HG02938 (cell line): Measurements from ENCODE around the gene DENND2A.
"Not testable (repeated sequence)": the region's sequence is repeated elsewhere in the genome, so short reads cannot be mapped to it uniquely, and the experiment has no call there.

Experiments used
- ATAC-seq: cut with Tn5 transposase; IDR thresholded peaks from one replicate; pipeline ENCODE4 v1.9.1; 2021; ENCODE audit warnings: mild to moderate bottlenecking, moderate library complexity; ENCODE audit not compliant: unreplicated experiment

DENND2A gene

DNA sequence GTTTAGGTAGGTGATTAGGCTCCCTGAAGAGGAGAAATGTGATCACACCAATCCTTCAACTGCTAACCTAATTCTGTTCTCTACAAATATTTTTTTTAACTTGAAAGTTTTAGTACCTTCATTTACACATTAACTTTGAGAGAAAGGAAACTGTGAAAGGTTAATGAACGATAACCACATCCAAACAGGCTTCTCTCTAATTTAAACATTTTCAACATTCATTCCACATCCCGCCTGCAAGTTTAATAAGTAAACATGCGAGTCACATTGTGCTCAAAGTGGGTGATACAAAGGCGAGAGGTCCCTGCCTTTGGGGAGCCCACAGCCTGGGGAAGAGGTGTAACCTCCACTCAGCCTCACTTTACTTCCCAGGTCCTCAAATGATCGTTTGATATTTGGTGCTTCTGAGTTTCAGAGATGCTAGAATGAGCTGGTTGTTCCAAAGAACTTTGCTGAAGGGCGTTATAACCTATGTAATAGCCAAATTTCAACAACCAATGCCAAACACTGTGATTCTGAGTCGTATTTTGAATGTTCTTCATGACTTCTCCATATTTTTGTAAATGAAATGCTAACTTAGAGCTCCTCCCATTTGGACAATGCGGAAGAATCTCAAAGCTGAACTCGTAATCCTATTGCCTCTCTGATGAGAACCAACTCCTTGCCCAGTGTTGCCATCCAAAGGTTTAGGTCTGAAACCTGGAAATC, 47.5 kb downstream of the DENND2A start:
- no peak for ATAC-seq

DNA sequence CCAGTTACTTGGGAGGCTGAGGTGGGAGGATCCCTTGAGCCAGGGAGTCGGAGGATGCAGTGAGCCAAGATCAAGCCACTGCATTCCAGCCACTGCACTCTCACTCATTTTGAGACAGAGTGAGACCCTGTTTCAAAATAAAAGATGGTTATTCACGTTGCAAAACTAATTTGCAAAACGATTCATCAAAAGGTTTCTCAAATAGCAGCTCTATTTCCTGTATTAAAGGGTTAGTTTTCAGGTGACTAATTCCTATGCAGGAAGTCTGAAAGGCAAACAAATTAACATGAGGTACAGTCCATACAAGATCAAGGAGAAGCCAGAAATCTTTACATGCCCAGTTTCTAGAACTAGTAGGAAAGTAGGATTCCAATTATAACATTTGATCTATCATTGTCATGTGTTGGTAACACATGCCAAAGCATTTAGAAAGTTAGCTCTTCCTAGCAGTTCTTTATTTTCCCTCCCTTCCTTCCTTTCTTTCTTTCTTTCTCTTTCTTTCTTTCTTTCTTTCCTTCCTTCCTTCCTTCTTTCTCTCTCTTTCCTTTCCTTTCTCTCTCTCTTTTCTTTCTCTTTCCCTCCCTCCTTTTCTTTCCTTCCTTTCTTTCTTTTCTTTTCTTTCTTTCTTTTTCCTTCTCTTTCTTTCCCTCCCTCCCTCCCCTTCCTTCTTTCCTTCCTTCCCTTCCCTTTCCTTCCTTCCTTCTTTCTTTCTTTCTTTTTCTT, 49.3 kb downstream of the DENND2A start:
- ATAC-seq, result no peak

DNA sequence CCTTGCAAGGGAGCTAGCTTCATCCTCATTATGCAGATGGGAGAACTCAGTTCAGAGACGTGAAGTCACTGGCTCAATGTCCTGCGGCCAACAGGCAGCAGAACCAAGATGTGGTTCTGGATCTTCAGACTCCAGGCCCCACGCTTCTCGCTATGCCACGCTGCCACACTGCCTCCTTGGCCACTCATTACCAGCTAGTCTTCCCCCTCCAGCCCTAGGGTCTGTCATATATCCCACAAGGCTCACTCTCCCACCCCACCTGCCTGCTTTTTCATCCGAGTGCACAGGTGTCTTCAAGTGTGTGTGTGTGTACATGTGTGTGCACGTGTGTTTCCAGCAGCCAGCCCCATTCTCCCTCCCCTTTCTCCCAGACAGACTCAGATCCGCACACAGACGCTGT, 53.4 kb downstream of the DENND2A start:
- no peak for ATAC-seq

DNA sequence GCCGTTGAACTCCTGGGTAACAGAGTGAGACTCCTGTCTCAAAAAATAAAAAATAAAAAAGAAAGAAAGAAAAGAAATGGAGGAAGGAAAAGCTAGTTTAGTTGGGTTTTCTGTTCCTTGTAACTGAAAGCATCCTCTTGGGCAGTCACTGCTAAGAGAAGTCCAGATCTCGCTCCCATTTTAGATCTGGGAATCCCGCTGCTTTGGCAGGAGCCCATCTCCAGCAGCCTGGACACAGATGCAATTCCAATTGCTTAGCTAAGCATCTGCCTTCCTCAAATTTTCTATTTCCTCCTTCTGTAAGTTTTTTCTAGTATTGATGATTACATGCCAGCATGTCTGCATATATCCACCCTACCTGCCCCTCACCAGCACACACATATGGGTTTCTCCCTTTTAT, 54.1 kb downstream of the DENND2A start:
- ATAC-seq, result no peak

DNA sequence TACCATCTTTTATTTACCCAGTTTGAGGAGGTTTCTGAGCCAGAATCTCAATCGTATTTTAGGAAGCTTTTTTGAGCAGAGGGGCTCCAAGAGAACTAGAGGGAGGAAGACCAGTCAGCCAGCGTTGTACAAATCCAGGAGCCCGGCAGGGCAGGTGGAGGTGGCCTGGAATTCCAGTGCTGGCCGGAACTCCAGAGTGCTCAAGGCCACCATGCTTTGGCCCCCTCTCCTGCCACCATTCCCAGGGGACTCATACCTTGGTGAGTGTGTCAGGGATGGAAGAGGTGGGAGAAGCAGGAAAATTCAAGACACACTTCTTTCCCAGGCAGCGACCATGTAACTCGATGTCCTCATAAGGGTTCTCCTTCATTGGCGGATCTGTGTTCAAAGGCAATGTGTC, 55.3 kb downstream of the DENND2A start:
- no peak for ATAC-seq

DNA sequence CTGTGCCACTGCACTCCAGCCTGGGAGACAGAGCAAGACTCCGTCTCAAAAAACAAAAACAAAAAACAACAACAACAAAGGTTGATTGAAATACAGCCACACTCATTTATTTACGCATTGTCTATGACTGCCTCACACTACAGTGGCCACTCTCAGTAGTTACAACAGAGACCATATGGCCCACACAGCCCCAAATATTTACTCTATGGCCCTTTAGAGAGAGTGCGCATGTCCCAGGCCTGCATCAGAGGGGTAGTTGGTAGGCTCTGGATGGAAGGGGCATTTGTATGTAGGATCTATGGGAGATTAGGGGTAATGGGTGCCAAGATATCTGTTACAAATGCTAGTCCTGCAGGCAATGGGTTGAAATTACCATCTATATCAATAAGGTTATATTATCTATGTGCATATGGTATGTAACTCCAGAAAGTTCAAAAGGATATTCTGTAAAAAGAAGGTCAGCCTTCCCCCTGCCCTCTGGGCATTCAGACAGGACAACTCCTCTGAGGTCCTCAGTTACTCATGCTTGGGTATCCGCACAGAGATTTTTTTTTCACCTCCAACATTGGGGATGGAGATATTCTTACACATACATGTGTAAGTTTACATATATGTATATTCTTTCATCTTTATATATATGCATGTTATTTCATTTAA, 56.3 kb downstream of the DENND2A start:
- ATAC-seq, result no peak

DNA sequence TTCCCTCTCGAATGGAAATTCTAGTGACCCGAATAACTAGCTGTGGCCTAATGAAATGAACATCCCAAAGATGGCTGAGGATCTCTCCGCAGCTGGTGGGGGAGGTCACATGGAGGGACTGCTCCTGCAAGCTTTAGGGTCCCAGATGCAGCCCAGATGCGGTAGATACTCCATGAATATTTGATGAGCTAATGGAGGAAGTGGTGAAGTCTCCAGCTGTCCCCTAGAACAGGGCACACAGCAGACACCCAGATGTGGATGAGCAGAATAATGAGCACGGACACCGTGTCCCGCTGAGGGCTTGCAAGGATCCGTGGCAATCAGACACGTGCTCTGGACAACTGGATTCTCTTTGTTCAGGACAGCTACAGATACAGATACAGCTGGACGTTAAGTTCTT, 59.2 kb downstream of the DENND2A start:
- no peak for ATAC-seq

DNA sequence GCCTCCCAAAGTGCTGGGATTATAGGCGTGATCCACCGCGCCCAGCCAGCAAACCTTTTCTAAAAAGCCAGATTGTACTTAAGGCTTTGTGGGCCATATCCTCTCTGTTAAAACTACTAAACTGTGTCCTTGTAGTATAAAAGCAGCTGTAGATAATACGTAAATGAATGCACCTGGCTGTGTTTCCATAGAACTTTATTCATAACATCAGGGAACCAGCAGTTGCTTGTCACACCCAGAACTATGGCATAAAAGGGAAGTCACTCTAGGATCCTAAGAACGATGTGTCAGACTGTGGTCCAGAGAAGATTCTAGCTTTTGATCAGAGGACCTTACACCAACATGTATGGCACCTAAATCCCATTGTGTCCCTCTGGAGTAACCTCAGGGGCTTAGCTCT, 63.0 kb downstream of the DENND2A start:
- ATAC-seq, result no peak

DNA sequence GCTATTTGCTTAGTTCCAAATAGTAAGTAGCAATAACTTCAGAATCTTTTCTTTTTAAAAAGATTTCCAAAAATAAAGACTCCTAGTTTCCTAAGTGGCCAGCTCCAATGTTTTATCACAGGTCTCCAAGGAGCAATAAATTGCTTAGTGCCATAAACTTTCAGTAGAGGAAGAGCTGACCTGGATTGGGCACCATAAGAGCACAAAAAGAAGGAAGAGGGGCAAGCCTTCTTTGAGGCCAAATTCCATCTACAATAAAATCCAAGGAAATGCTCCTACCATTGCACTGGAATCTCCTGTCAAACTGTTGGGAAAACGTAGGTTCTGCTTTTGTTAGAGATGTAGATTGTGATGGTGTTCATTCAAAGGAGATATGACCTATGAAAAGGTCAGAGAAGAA, 64.0 kb downstream of the DENND2A start:
- ATAC-seq, result no peak

DNA sequence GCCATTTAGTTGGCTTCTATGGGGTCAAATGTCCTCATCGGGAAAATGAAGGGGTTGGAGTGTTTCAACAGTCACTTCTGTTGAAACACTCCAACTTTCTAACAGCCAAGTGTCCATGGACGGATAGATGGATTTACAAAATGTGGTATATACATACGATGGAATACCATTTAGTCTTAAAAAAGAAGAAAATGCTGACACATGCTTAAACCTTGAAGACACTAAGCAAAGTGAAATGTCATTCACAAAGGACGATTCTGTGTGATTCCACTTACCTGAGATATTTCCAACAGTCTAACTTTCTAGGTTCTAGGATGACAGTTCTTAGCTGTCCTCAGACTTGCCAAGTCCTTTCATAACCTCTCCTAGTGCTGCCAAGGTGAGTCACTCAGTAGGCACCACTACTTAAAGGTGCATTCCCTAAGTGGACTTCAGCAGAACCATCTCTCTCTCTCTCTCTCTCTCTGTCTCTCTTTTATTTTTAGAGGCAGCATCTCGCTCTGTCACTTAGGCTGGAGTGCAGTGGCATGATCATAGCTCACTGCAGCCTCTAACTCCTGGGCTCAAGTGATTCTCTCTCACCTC, 69.0 kb downstream of the DENND2A start:
- ATAC-seq, result no peak

DNA sequence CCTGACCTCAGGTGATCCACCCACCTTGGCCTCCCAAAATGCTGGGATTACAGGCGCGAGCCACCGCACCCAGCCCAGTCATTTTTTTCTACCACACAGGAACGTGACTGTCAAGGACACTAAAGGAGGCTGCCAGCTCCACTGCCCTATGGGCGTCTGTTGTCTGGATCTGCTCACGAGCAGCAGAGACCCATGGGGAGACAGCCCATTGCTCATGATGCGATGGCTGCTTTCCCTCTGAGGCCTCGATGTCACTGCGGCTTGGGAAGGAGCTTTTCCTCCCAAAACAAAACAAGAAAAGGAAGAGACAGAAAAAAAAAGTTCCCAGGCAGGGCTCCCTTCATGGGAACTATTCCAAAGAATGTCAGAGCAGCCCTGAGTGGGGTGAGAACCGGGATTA, 70.5 kb downstream of the DENND2A start:
- no peak for ATAC-seq

DNA sequence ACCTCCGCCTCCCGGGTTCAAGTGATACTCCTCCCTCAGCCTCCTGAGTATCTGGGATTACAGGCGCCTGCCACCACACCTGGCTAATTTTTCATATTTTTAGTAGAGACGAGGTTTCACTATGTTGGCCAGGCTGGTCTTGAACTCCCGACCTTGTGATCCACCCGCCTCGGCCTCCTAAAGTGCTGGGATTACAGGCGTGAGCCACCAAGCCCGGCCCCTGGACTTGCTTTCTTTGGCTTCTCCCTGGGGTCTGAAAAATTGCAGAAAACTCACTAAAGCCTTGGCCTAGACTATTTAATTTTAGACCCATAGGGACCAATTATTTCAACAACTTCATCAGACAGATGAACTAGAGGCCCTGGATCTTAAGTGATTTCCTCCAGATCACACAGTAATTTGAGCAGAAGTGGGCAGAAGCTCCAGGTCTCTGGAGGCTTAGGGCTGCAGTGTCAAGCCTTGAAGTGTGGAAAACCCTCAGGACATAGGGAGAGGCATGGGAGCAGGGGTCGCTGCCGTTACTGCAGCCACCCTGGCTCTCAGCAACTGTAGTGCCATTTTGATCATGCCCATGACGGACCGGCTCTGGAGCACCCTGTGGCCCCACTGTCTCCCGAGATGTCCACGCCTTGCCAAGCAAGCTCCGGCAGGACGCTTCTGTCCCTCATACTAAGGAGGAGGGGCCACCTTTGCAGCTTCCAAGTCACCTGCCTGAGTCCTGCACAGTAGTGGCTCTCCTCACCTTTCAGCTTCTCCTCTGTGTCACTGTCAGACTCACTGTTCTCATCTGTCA, 72.4 kb downstream of the DENND2A start:
- ATAC-seq, result no peak

DNA sequence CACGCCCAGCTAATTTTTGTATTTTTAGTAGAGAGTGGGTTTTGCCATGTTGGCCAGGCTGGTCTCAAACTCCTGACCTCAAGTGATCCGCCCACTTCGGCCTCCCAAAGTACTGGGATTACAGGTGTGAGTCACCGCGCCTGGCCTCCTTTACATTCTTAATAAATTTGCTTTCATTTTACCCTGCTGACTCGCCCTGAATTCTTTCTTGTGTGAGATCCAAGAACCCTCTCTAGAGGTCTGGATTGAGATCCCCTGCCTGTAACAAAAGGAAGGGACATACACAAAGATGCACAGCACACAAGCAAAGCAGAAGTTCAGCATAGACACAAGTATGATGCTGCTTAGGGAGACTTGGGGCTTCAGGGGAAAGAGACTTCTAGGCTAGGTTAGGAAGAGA, 74.4 kb downstream of the DENND2A start:
- ATAC-seq, result not testable (repeated sequence)

DNA sequence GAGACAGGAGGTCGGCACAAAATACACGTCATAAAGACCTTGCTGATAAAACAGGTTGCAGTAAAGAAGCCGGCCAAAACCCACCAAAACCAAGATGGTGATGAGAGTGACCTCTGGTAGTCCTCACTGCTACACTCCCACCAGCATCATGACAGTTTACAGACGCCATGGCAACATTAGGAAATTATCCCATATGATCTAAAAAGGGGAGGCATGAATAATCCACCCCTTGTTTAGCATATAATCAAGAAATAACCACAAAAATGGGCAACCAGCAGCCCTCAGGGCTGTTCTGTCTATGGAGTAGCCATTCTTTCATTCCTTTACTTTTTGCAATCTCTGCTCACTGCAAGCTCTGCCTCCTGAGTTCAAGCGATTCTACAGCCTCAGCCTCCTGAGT, 74.9 kb downstream of the DENND2A start:
- ATAC-seq, result not testable (repeated sequence)

DNA sequence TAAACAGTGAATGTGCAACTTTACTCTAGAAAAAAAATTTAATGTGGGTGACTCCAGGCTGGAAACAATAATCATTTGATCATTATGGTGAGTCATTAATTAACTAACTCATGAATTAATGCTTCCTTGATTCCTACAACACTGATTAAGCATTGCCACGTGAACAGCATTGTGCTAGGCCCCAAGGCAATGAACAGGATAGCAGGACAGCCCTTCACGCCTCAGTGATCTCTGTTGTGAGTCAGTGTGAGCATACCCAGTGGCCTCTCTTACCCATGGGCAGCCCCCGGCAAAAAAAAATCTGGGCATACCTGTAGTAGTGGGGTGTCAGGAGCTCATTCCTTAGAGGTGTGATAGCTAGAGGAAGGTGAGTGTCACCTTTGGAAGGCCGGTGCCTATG, 76.0 kb downstream of the DENND2A start:
- ATAC-seq, result no peak

DNA sequence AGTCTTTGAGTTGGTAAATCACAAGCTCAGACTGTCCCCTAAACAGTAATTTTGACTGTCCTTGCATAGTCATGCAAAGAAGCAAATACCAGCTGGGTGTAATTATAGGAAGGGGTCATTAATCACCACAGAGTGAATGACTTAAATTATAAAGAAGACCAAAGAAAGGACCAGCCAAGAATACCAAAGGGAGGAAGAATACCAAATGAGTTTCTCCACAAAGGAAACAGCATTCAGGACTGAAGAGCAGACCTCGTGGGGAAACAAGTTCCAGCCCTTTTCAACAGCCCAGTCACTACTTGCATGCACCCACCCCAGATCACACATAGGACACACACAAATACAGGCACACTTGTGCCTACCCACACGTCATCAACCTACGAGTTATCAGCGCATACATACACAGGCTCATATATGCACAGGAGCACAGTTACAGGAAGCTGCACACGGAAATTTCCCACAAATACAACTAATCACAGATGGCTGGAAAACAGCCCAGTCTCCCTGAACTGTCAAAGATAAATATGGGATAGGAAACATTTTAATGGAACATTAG, 77.6 kb downstream of the DENND2A start:
- no peak for ATAC-seq

DNA sequence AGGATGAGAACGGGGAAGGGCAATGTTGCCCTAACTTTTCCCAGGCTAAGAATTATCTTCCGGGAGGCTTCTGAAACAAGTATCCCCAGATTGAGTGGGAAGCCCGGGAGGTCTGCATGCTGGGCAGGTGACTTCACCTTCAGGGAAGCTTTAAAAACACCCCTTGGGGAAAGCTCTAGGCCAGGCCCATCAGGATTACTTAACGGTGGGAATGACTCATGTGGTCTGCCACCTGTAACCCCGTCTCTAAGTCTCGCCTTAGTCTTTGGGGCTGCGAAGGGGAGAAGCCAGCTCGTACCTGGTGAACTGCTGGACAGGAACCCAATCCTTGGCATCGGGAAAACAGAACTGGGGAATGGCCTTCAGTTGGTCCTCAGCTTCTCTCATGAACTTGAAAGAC, 81.2 kb downstream of the DENND2A start:
- no peak for ATAC-seq

DNA sequence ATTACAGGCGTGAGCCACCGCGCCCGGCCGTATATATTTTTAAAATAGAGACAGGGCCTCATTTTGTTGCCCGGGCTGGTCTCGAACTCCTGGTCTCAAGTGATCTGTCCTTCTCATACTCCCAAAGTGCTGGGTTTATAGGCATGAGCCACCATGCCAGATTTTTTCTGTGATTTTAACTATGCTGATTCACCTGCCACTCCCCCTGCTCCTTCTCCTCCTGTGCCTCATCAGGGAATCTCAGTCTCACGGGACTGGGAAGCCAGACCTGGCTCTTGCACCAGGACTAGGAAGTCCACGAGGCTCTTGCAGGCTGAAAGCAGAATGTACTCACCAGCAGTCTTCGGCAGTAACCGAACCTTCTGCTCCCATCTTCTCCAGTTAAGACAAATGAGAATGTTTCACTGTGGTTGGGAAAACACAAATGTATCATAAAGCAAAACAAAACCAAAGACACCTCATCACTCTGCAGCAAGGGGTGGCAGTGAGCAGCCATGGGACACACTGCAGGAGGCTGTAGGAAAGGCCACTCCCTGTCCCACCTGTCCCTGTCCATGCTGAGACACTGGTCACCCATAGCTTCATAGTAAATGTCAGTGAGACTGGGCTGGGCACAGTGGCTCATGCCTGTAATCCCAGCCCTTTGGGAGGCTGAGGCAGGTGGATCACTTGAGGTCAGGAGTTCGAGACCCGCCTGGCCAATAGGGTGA, 82.6 kb downstream of the DENND2A start:
- ATAC-seq, result no peak

DNA sequence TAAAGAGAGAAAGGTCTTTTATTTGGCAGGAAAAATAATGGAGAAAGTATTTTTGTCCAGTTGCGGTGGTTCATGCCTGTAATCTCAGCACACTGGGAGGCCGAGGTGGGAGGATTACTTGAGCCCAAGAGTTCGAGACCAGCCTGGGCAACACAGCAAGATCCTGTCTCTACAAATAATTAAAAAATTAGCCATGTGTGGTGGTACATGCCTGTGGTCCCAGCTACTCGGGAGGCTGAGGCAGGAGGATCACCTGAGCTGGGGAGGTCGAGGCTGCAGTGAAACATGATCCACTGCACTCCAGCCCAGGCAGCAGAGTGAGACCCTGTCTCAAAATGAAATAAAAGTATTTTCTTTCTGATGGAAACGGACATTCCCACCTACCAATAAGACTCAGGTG, 83.5 kb downstream of the DENND2A start:
- no peak for ATAC-seq

DNA sequence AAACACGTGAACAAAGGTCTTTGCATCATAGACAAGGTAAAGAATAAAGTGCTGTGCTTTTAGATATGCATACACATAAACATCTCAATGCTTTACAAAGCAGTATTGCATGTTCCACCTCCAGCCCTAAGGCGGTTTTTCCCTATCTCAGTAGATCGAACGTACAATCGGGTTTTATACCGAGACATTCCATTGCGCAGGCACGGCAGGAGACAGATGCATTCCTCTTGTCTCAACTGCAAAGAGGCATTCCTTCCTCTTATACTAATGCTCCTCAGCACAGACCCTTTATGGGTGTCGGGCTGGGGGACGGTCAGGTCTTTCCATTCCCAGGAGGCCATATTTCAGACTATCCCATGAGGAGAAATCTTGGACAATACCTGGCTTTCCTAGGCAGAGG, 87.4 kb downstream of the DENND2A start:
- not testable (repeated sequence) for ATAC-seq
